ENCODE results near the gene SCAANT1. TPM values are rescaled to one million over a fixed set of nuclear protein-coding genes. Genes with fewer than 3 reads are reported as not detected.
A peak's percentile ranks its signal among the peaks of the same experiment; 100 is the strongest.

The SCAANT1 gene
- total RNA-seq, 2 experiments from 2014 or later, result not detected

GRCh38 chr3:63867225-63867624, 45.0 kb downstream of the SCAANT1 start:
- intact Hi-C loops (cut with micrococcal nuclease; ENCODE audit: unreplicated experiment), result no loop called here
- TF ChIP-seq CTCF (conservative IDR thresholded peaks at IDR 0.05; ENCODE audit: low read length) (no peak), EZH2phosphoT487 (IDR thresholded peaks at IDR 0.05; ENCODE audit: borderline replicate concordance, low read depth, low read length) (no peak)
- ChIA-PET POLR2A (interaction anchor here (1.0 to 1.1 kb wide), 2 partner anchors 22 to 61 kb away, joined by 3 read pairs; no protein-coding TSS in a partner anchor), CTCF (ENCODE audit: unreplicated experiment) (no interaction called here)
- no peaks in the 10 kb centered on the region for H3K9me2 ChIP-seq (ENCODE audit: insufficient read depth, low read length)
- BruUV-seq (replicated peaks), result no TSS peak
- no peak overlapping the region for H3K27ac ChIP-seq (ENCODE audit: low read depth, low read length, poor library complexity, severe bottlenecking)
- peaks cover 93% of the 10 kb centered on the region for H3K79me2 ChIP-seq (ENCODE audit: insufficient read depth, low read depth, low read length)
- no peaks in the 10 kb centered on the region for H3K9me3 ChIP-seq (ENCODE audit: low read length)
- H3K36me3 ChIP-seq (ENCODE audit: insufficient read depth, low read length), result peaks cover 33% of the 10 kb centered on the region
- H3K4me3 ChIP-seq (ENCODE audit: low read depth, low read length, poor library complexity, severe bottlenecking), result no peak overlapping the region
- DNase-seq (ENCODE audit: low spot score), result no peak
- H3K4me2 ChIP-seq (ENCODE audit: low read length), result no peak overlapping the region
- peaks cover 42% of the 10 kb centered on the region for H3K4me1 ChIP-seq (ENCODE audit: insufficient read depth, low read length, poor library complexity, severe bottlenecking)
- no peak overlapping the region for H2AFZ ChIP-seq (ENCODE audit: low read length)
- H4K20me1 ChIP-seq (ENCODE audit: insufficient read depth, low read length), result peaks cover 21% of the 10 kb centered on the region; the same call in 1 of the 2 replicates

GRCh38 chr3:63864965-63865327, 47.2 kb downstream of the SCAANT1 start:
- H3K9me3 ChIP-seq (ENCODE audit: low read length), result no peaks in the 10 kb centered on the region
- TSS peak; percentile 71 for BruUV-seq (replicated peaks)
- H3K4me2 ChIP-seq (ENCODE audit: low read length), result peak overlapping the region; percentile 87
- TF ChIP-seq CTCF (conservative IDR thresholded peaks at IDR 0.05; ENCODE audit: low read length), result no peak
- TF ChIP-seq EZH2phosphoT487 (IDR thresholded peaks at IDR 0.05; ENCODE audit: borderline replicate concordance, low read depth, low read length), result no peak
- ChIA-PET CTCF (ENCODE audit: unreplicated experiment) (no interaction called here), POLR2A (no interaction called here)
- H3K27ac ChIP-seq (ENCODE audit: low read depth, low read length, poor library complexity, severe bottlenecking), result peak overlapping the region; percentile 65
- intact Hi-C loops (cut with micrococcal nuclease; ENCODE audit: unreplicated experiment), result loop anchor here (5.0 kb wide), 1 partner anchor 47 kb away; the partner anchor contains the start of gene SCAANT1
- no peak for DNase-seq (ENCODE audit: low spot score)
- H3K36me3 ChIP-seq (ENCODE audit: insufficient read depth, low read length), result peaks cover 28% of the 10 kb centered on the region
- H3K9me2 ChIP-seq (ENCODE audit: insufficient read depth, low read length), result no peaks in the 10 kb centered on the region
- peaks cover 6% of the 10 kb centered on the region; the same call in 1 of the 2 replicates for H4K20me1 ChIP-seq (ENCODE audit: insufficient read depth, low read length)
- H3K4me3 ChIP-seq (ENCODE audit: low read depth, low read length, poor library complexity, severe bottlenecking), result peak overlapping the region; percentile 74
- peaks cover 28% of the 10 kb centered on the region for H3K4me1 ChIP-seq (ENCODE audit: insufficient read depth, low read length, poor library complexity, severe bottlenecking)
- H2AFZ ChIP-seq (ENCODE audit: low read length), result peak overlapping the region; percentile 15; the same call in 1 of the 2 replicates
- peaks cover 92% of the 10 kb centered on the region for H3K79me2 ChIP-seq (ENCODE audit: insufficient read depth, low read depth, low read length)

Measured in OCI-LY7 (cell line).